Common myeloid progenitor, CD34-positive (primary cell): ENCODE results near the gene C6.

ENCODE experiments used
- CTCF ChIA-PET: fragments of 350-600 bp; sonication (Branson Sonifier 250); formaldehyde crosslinking; loops from one replicate; lab custom pipeline; 2021; ENCODE audit warnings: antibody characterized with exemption; lab: Charles Lee
- POLR2A ChIA-PET: fragments of 350-600 bp; sonication (Branson Sonifier 250); formaldehyde crosslinking; loops from one replicate; lab custom pipeline; 2021; ENCODE audit warnings: antibody characterized with exemption; lab: Charles Lee
- DNase-seq, 3 donors: peaks; one replicate each; pipeline versions ENCODE4 v3.0.0 to v3.0.0-alpha.2; 2013
- H3K27ac ChIP-seq, 2 experiments: 1 replicate in 1 of 2; 2 replicates in 1 of 2; pipeline ENCODE4 v1.7.0; 2013; ENCODE audit warnings: inconsistent platforms in 2 of 2, low read length in 2 of 2, mild to moderate bottlenecking in 2 of 2, low read depth in 1 of 2, moderate library complexity in 1 of 2; ENCODE audit not compliant: severe bottlenecking in 2 of 2, insufficient read depth in 1 of 2, poor library complexity in 1 of 2
- H3K27me3 ChIP-seq, 5 experiments: replicated peaks in 2 of 5; 1 replicate in 3 of 5; 2 replicates in 2 of 5; pipeline versions ENCODE4 v1.6.1 to v1.7.0; 2013; ENCODE audit warnings: low read length in 4 of 5, mild to moderate bottlenecking in 2 of 5, moderate library complexity in 2 of 5, inconsistent platforms in 1 of 5; ENCODE audit not compliant: insufficient read depth in 5 of 5, control insufficient read depth in 4 of 5
- H3K36me3 ChIP-seq, 4 experiments: 1 replicate in 2 of 4; 2 replicates in 2 of 4; pipeline versions ENCODE4 v1.6.1 to v1.7.0; 2013; ENCODE audit warnings: low read length in 3 of 4, control low read depth in 1 of 4, mild to moderate bottlenecking in 1 of 4; ENCODE audit not compliant: control insufficient read depth in 4 of 4, insufficient read depth in 4 of 4
- H3K4me1 ChIP-seq, 4 experiments: 1 replicate in 3 of 4; 2 replicates in 1 of 4; pipeline versions ENCODE4 v1.6.1 to v1.7.1; 2013; ENCODE audit warnings: low read length in 3 of 4, mild to moderate bottlenecking in 3 of 4, control low read depth in 1 of 4, inconsistent platforms in 1 of 4, moderate library complexity in 1 of 4; ENCODE audit not compliant: control insufficient read depth in 4 of 4, insufficient read depth in 4 of 4; ENCODE audit errors: control extremely low read depth in 1 of 4
- H3K4me3 ChIP-seq, 7 experiments: 1 replicate in 4 of 7; 2 replicates in 3 of 7; pipeline versions ENCODE4 v1.5.1 to v1.7.0; 2013; ENCODE audit warnings: mild to moderate bottlenecking in 7 of 7, low read length in 6 of 7, moderate library complexity in 6 of 7, inconsistent platforms in 2 of 7, low read depth in 2 of 7, control low read depth in 1 of 7; ENCODE audit not compliant: insufficient read depth in 4 of 7, control insufficient read depth in 1 of 7; ENCODE audit errors: extremely low read depth in 1 of 7
- H3K9me3 ChIP-seq, 5 experiments: 1 replicate in 4 of 5; 2 replicates in 1 of 5; pipeline versions ENCODE4 v1.6.1 to v1.7.1; 2013; ENCODE audit warnings: low read length in 4 of 5, mild to moderate bottlenecking in 2 of 5, inconsistent platforms in 1 of 5, low read depth in 1 of 5, moderate library complexity in 1 of 5; ENCODE audit not compliant: control insufficient read depth in 4 of 5, insufficient read depth in 2 of 5; ENCODE audit errors: control extremely low read depth in 1 of 5
- WGBS: methylation state at CpG from one replicate; pipeline ENCODE4 v1.1.5; 2013; ENCODE audit not compliant: insufficient coverage; 5-methylcytosine and 5-hydroxymethylcytosine counted together

The C6 gene

GRCh38 chr5:41112486-41113455 is 100.6 kb downstream of the C6 start:
- Histone ChIP-seq H3K4me3 (no peak overlapping the region), H3K36me3 (no peaks in the 10 kb centered on the region), H3K27me3 (no peaks in the 10 kb centered on the region), H3K4me1 (no peaks in the 10 kb centered on the region), H3K9me3 (no peaks in the 10 kb centered on the region), H3K27ac (no peak overlapping the region)
- DNase-seq: no peak
- ChIA-PET POLR2A (no interaction called here), CTCF (no interaction called here)
- 91% methylated on average over 1 of the region's 2 CpGs for WGBS

GRCh38 chr5:41109186-41109585 is 104.1 kb downstream of the C6 start:
- H3K36me3 ChIP-seq: no peaks in the 10 kb centered on the region
- H3K27me3 ChIP-seq: no peaks in the 10 kb centered on the region
- H3K9me3 ChIP-seq: no peaks in the 10 kb centered on the region
- DNase-seq: no peak
- H3K4me3 ChIP-seq: no peak overlapping the region
- H3K27ac ChIP-seq: no peak overlapping the region
- H3K4me1 ChIP-seq: no peaks in the 10 kb centered on the region
- POLR2A ChIA-PET: no interaction called here
- CTCF ChIA-PET: no interaction called here

- no peaks in the 10 kb centered on the region for H3K27me3 ChIP-seq
- ChIA-PET CTCF (interaction anchor here (1.1 kb wide), 1 partner anchor 9 kb away, joined by 3 read pairs; no protein-coding TSS in a partner anchor), POLR2A (no interaction called here)
- no peak overlapping the region for H3K4me3 ChIP-seq
- H3K4me1 ChIP-seq: no peaks in the 10 kb centered on the region
- DNase-seq: no peak
- no peak overlapping the region for H3K27ac ChIP-seq
- H3K36me3 ChIP-seq: no peaks in the 10 kb centered on the region
- H3K9me3 ChIP-seq: no peaks in the 10 kb centered on the region
Observed at GRCh38 chr5:41102341-41102740, 111.0 kb downstream of the C6 start.

DNA sequence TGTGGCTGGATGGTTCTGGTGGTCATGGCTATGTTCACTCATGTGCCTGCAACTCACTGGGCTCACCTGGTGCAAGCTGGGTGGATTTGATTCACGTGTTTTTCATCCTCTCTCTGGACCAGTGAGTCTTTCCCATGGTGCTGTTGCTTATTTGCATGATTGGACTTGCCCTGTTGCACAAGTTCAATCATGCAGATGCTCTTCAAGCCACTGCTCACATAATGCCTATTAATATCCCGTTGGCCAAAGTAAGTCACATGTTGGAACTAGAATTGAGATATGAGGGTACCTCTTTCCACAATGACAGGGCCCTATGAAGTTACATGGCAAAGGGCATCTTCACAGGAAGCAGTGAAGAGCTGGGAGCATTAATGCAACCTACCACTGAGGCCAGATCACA is 115.7 kb downstream of the C6 start:
- no peak for DNase-seq
- Histone ChIP-seq H3K4me3 (no peak overlapping the region), H3K27me3 (no peaks in the 10 kb centered on the region), H3K9me3 (no peaks in the 10 kb centered on the region), H3K36me3 (no peaks in the 10 kb centered on the region), H3K27ac (no peak overlapping the region), H3K4me1 (no peaks in the 10 kb centered on the region)
- POLR2A ChIA-PET: no interaction called here
- WGBS: 83% methylated on average over 2 of the region's 2 CpGs
- CTCF ChIA-PET: no interaction called here

DNA sequence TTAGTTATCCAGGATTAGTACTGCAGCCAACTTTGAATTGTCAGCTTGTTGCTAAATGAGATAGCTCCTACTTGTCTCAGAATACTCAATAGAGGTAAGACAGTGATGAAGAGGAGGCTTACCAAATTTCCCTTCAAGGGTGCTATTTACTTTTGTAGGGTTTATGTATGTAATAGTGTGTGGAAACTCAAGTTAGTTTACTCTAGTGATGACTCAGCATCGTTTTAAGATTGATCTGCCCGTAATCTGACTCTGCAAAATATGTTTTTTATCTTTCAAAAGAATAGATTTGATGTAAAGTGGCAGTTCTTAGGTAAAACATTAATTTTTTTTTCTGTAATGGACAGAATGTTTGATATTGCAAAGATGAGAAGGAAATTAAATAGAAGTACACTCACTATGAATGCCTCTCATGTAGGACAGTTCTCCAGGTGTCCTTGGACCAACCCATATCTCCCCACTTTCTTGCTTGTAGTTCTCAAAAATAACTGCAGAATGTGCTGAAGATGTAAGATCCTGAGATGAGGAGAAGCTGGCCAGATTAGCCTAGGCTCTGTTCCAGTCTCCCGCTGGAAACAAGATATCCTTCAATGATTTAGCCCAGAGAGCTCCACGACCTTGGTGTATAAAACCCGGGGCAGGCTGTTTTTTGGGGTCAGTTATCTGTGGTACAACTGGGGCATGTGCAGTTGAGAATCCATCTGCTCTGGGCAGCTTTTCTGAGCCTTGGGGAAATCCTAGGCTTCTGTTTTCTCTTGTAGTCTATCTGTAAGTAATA is 117.8 kb downstream of the C6 start:
- peaks cover 0 to 5% (median 0%) of the 10 kb centered on the region in 5 experiments for H3K9me3 ChIP-seq
- WGBS: 90% methylated on average over 4 of the region's 5 CpGs
- no peak for DNase-seq
- ChIA-PET CTCF (no interaction called here), POLR2A (interaction anchor here (0.5 kb wide), 1 partner anchor 12 kb away, joined by 3 read pairs; no protein-coding TSS in a partner anchor)
- H3K36me3 ChIP-seq: no peaks in the 10 kb centered on the region
- no peak overlapping the region for H3K27ac ChIP-seq
- no peak overlapping the region for H3K4me3 ChIP-seq
- H3K27me3 ChIP-seq: no peaks in the 10 kb centered on the region
- no peaks in the 10 kb centered on the region for H3K4me1 ChIP-seq

DNA sequence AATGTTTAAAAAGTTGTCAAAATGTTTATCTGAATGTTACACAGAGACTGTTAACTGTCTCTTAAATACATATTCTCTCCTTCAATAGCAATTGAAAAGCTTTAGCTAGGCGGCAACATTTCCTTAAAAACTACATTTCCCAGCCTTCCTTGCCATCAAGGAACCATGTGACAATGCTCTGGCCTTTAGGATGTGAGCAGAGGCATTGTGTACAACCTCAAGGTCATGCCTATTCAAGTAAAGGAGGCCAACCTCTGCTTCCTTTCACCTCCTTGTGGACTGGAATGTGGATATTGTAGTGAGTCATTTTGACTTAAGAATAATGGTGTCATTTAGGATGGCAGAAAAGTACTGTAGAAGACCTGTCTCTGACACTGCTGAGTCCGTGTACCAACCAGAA is 118.5 kb downstream of the C6 start:
- H3K4me1 ChIP-seq: no peaks in the 10 kb centered on the region
- H3K27ac ChIP-seq: no peak overlapping the region
- no peaks in the 10 kb centered on the region for H3K36me3 ChIP-seq
- CTCF ChIA-PET: no interaction called here
- POLR2A ChIA-PET: interaction anchor here (0.5 kb wide), 1 partner anchor 11 kb away, joined by 3 read pairs; no protein-coding TSS in a partner anchor
- WGBS: 100% methylated on average over 1 of the region's 2 CpGs
- no peak overlapping the region for H3K4me3 ChIP-seq
- H3K27me3 ChIP-seq: no peaks in the 10 kb centered on the region
- DNase-seq: no peak
- peaks cover 0 to 5% (median 0%) of the 10 kb centered on the region in 5 experiments for H3K9me3 ChIP-seq

DNA sequence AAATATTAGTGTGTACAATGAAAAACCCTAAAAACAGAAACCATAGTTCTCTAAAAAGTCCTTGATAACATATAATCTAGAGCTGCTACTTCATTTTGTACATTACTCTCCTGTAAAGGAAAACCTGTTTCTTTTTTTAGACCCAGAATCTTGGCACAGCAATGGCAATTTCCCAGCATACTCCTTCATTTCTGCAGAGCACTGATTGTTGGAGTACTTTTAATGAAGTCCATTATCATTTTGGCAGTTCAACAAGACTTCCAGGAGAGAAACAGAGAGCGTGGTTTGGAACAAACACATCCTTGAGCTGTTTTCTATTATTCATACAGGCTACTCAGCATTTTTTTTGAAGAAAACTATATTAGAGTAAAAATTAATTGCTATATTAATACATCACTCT is 119.5 kb downstream of the C6 start:
- Histone ChIP-seq H3K27me3 (no peaks in the 10 kb centered on the region), H3K4me1 (no peaks in the 10 kb centered on the region), H3K9me3 (peaks cover 0 to 5% (median 0%) of the 10 kb centered on the region in 5 experiments), H3K4me3 (no peak overlapping the region), H3K36me3 (no peaks in the 10 kb centered on the region), H3K27ac (no peak overlapping the region)
- no CpG with 5 or more reads among the region's 1 CpG for WGBS
- ChIA-PET POLR2A (no interaction called here), CTCF (no interaction called here)
- DNase-seq: no peak
